Measurements from ENCODE around the gene ETS2. TPM values are rescaled to one million over a fixed set of nuclear protein-coding genes. Genes with fewer than 3 reads are reported as not detected.

The ETS2 gene
- 10 to 100 TPM; 27.5 to 81.5 (median 46.5) TPM for total RNA-seq
- 10 to 100 TPM; 26.2 to 33.9 TPM for polyA plus RNA-seq
- long read RNA-seq, donor 1, transcript ETS2-202 (10 exons, 3,766 nt) = major isoform, 19 of 48 reads
- long read RNA-seq, donor 1, partial matches to known transcripts = 24 of 48 reads
- long read RNA-seq, donor 1, other reads (novel, unspliced or antisense) = 5 of 48 reads
- long read RNA-seq, donor 2, transcript ETS2-202 (10 exons, 3,766 nt) = major isoform, 15 of 37 reads
- long read RNA-seq, donor 2, partial matches to known transcripts = 18 of 37 reads
- long read RNA-seq, donor 2, other reads (novel, unspliced or antisense) = 4 of 37 reads
- long read RNA-seq, donor 3, transcript ETS2-202 (10 exons, 3,766 nt) = major isoform, 71 of 138 reads
- long read RNA-seq, donor 3, partial matches to known transcripts = 63 of 138 reads
- long read RNA-seq, donor 3, other reads (novel, unspliced or antisense) = 4 of 138 reads

DNA sequence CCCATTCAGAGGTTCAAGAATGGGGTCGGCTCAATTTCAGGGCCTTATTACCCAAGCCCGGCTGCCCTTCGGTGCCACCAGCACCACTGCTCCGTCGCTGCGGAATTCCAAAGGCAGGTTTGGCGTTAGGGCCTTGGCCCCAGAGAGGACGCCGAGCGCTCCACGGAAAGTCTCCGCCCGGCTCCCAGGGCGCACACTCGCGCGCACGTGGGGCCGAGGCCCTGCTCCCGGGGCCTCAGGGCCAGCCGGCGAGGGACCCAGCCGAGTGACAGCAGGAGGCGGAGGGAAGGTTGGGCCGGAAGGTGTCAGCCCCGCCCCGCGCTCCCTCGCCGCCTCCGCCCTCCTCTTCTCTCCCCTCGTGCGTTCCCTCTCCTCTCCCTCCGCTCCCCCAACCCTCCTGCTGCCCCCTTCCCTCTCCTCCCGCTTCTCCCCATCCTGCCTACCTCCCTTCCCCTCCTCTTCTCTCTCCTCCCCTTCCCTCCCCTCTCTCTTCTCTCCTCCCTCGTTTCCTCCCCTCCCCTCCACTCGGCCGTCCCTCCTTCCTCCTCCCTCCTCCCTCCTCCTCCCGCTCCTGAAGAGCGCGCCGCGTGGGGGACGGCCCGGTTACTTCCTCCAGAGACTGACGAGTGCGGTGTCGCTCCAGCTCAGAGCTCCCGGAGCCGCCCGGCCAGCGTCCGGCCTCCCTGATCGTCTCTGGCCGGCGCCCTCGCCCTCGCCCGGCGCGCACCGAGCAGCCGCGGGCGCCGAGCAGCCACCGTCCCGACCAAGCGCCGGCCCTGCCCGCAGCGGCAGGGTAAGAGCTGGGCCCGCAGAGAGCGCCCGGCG, at the start of gene ETS2:
TSS of gene ETS2 (plus strand) at position 602 of the 825 bp plus-strand sequence. CDS start 4,106 bp downstream, outside the sequence.
- TF ChIP-seq, protein P1, sequence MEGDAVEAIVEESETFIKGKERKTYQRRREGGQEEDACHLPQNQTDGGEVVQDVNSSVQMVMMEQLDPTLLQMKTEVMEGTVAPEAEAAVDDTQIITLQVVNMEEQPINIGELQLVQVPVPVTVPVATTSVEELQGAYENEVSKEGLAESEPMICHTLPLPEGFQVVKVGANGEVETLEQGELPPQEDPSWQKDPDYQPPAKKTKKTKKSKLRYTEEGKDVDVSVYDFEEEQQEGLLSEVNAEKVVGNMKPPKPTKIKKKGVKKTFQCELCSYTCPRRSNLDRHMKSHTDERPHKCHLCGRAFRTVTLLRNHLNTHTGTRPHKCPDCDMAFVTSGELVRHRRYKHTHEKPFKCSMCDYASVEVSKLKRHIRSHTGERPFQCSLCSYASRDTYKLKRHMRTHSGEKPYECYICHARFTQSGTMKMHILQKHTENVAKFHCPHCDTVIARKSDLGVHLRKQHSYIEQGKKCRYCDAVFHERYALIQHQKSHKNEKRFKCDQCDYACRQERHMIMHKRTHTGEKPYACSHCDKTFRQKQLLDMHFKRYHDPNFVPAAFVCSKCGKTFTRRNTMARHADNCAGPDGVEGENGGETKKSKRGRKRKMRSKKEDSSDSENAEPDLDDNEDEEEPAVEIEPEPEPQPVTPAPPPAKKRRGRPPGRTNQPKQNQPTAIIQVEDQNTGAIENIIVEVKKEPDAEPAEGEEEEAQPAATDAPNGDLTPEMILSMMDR (IDR thresholded peaks at IDR 0.05) = peak in 2 of 9 donors; percentile 6 to 31
- 0 to 1% methylated on average over 52 to 76 of the region's 76 CpGs for WGBS, 2 donors
- peak within 1 kb of the TSS; percentile 68 to 100 (median 92) for H3K4me3 ChIP-seq
- DNase-seq (peak; percentile 91 to 94), ATAC-seq (peak; percentile 88 to 94 (median 92))
- H3K27me3 ChIP-seq = no peaks in the 10 kb centered on the region
- intact Hi-C loops (cut with DNase I) = loop anchor here (1.0 to 10.0 kb wide), 25 partner anchors 61 to 321 kb away; partner anchors contain the start of gene ERG (in 1 of the 10)
- peaks cover 0 to 39% (median 16%) of the 10 kb centered on the region in 9 donors for H3K4me1 ChIP-seq
- H3K27ac ChIP-seq = peak within 1 kb of the TSS; percentile 91 to 99 (median 98)
- H3K9me3 ChIP-seq = no peaks in the 10 kb centered on the region
- H3K36me3 ChIP-seq = peaks cover 0 to 28% (median 0%) of the 10 kb centered on the region in 9 donors

DNA sequence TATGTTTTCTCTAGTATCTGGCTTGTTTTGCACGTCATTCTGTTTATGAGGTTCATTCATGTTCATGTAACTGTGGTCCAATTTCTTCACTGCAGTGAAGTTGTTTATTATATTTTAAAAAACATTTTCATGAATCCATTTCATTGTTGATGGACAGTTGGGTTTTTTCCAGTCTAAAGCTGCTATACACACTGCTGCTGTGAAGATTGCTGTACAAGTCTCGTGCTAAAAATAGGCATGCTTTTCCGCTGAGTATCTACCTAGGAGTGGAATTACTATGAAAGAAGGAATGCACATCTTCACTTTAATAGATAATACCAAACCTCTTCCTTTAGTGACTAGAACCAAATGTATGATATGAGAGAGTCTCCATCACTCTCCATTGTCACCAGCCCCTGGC, 49.0 kb upstream of the ETS2 start:
- WGBS, 2 donors = 54 to 63% methylated on average over 3 of the region's 3 CpGs
- peak overlapping the region in 2 of 10 donors; percentile 46 to 75 for H3K27ac ChIP-seq
- no peaks in the 10 kb centered on the region for H3K9me3 ChIP-seq
- H3K36me3 ChIP-seq = no peaks in the 10 kb centered on the region
- peaks cover 0 to 80% (median 20%) of the 10 kb centered on the region in 9 donors for H3K4me1 ChIP-seq
- intact Hi-C loops (cut with DNase I) = no loop called here
- ATAC-seq (peak in 3 of 8 donors; percentile 36 to 67 (median 51)), DNase-seq (no peak)
- TF ChIP-seq, protein P1 (IDR thresholded peaks at IDR 0.05) = no peak
- no peaks in the 10 kb centered on the region for H3K27me3 ChIP-seq
- no peak overlapping the region for H3K4me3 ChIP-seq

DNA sequence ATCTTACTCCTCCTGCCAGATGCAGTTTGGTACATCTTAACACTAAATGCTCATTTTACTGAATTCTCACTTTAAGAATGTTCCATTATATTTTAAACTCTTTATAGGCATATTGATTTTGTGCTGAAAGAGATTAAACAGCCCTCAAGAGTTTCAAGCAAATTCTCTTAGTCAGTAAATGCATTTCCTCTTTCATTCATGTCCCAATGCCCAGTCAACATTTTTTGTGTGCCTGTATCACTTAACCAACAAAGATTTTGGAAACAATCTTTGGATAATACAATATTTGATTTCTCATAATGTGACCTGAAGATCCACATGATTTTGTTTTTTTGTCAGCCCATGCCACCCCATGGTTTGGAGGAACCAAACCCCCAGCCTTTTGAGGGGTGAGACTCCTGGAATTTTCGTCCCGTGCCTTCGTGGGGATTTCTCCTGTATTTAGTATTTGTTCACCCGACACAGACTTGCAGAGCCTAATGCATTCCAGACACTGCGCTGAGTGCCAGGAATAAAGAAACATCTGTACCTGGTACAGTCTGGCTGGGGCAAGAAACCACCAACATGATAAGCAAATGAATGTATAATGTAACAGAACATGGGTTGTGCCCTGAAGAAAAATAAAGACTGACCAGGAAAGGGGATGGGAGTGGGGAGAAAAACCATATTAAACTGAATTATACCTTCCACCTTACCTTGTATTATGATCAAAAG, 47.1 kb upstream of the ETS2 start:
- intact Hi-C loops (cut with DNase I) = no loop called here
- DNase-seq = no peak
- Histone ChIP-seq H3K27ac (peak overlapping the region in 1 of 10 donors; percentile 23), H3K36me3 (no peaks in the 10 kb centered on the region), H3K9me3 (no peaks in the 10 kb centered on the region), H3K4me1 (peaks cover 0 to 66% (median 20%) of the 10 kb centered on the region in 9 donors), H3K27me3 (no peaks in the 10 kb centered on the region), H3K4me3 (no peak overlapping the region)
- TF ChIP-seq, protein P1 (IDR thresholded peaks at IDR 0.05) = no peak
- no peak for ATAC-seq
- WGBS, 2 donors = 72 to 74% methylated on average over 5 of the region's 5 CpGs
